ENCODE data around the gene NOSTRIN. TPM values are rescaled to one million over a fixed set of nuclear protein-coding genes. Genes with fewer than 3 reads are reported as not detected.

NOSTRIN gene
- total RNA-seq, 4 donors from 2014 or later = 24.6 to 118 (median 68.8) TPM

GRCh38 chr2:168793596-168793995 is 8.8 kb upstream of the NOSTRIN start:
- TF ChIP-seq CTCF (IDR thresholded peaks at IDR 0.05; ENCODE audit: low read depth) = no peak

GRCh38 chr2:168794968-168795367 is 7.5 kb upstream of the NOSTRIN start:
- TF ChIP-seq CTCF (IDR thresholded peaks at IDR 0.05; ENCODE audit: low read depth) = no peak

- TF ChIP-seq CTCF (IDR thresholded peaks at IDR 0.05; ENCODE audit: low read depth) = no peak
Measured at GRCh38 chr2:168796090-168796577, 6.3 kb upstream of the NOSTRIN start.

- no peak for TF ChIP-seq CTCF (IDR thresholded peaks at IDR 0.05; ENCODE audit: low read depth)
Measured at GRCh38 chr2:168796583-168797285, 5.7 kb upstream of the NOSTRIN start.

GRCh38 chr2:168797286-168797655 is 5.2 kb upstream of the NOSTRIN start:
- TF ChIP-seq CTCF (IDR thresholded peaks at IDR 0.05; ENCODE audit: low read depth) = no peak

- TF ChIP-seq CTCF (IDR thresholded peaks at IDR 0.05; ENCODE audit: low read depth) = no peak
Measured at GRCh38 chr2:168798076-168798887, 4.2 kb upstream of the NOSTRIN start.

GRCh38 chr2:168798888-168799410 is 3.5 kb upstream of the NOSTRIN start:
- no peak for TF ChIP-seq CTCF (IDR thresholded peaks at IDR 0.05; ENCODE audit: low read depth)
